NCI-H446 (cell line): ENCODE results near the gene KRTAP5-9.
"Not testable (repeated sequence)": the region's sequence is repeated elsewhere in the genome, so short reads cannot be mapped to it uniquely, and the experiment has no call there.

Source experiments
- DNase-seq, 2 experiments: peaks; one replicate each; lab custom pipeline; 2025; lab: John Stamatoyannopoulos, UW

The KRTAP5-9 gene

GRCh38 chr11:71562120-71562519 lies 13.9 kb downstream of the KRTAP5-9 start:
- no peak for DNase-seq

GRCh38 chr11:71563406-71563805 lies 15.2 kb downstream of the KRTAP5-9 start:
- DNase-seq: peak; percentile 12 to 27

- no peak for DNase-seq
Measured at GRCh38 chr11:71564430-71564829, 16.2 kb downstream of the KRTAP5-9 start.

- no peak for DNase-seq
Measured at GRCh38 chr11:71565263-71565662, 17.0 kb downstream of the KRTAP5-9 start, which contains the start of gene KRTAP5-10. KRTAP5-10 (plus strand) TSS chr11:71565563; CDS start chr11:71565588, 25 bp downstream.

- no peak for DNase-seq
Measured at GRCh38 chr11:71566081-71566620, 17.9 kb downstream of the KRTAP5-9 start.

GRCh38 chr11:71566626-71567599 lies 18.7 kb downstream of the KRTAP5-9 start:
- DNase-seq: not testable (repeated sequence)

- DNase-seq: not testable (repeated sequence)
Measured at GRCh38 chr11:71567633-71568032, 19.4 kb downstream of the KRTAP5-9 start.

GRCh38 chr11:71568704-71569349 lies 20.6 kb downstream of the KRTAP5-9 start:
- no peak for DNase-seq

- not testable (repeated sequence) for DNase-seq
Measured at GRCh38 chr11:71571101-71571850, 23.1 kb downstream of the KRTAP5-9 start.

GRCh38 chr11:71572811-71573210 lies 24.6 kb downstream of the KRTAP5-9 start:
- DNase-seq: no peak

GRCh38 chr11:71574418-71574817 lies 26.2 kb downstream of the KRTAP5-9 start:
- no peak for DNase-seq

- no peak for DNase-seq
Measured at GRCh38 chr11:71575723-71576424, 27.7 kb downstream of the KRTAP5-9 start.

GRCh38 chr11:71576688-71577465 lies 28.7 kb downstream of the KRTAP5-9 start:
- not testable (repeated sequence) for DNase-seq

- no peak for DNase-seq
Measured at GRCh38 chr11:71577469-71578004, 29.3 kb downstream of the KRTAP5-9 start.

- DNase-seq: not testable (repeated sequence)
Measured at GRCh38 chr11:71579513-71579912, 31.3 kb downstream of the KRTAP5-9 start.

- DNase-seq: peak; percentile 26 to 72
Measured at GRCh38 chr11:71580057-71581003, 32.1 kb downstream of the KRTAP5-9 start.

- no peak for DNase-seq
Measured at GRCh38 chr11:71581826-71582225, 33.6 kb downstream of the KRTAP5-9 start.

- DNase-seq: no peak
Measured at GRCh38 chr11:71582309-71582895, 34.2 kb downstream of the KRTAP5-9 start, which contains the start of gene KRTAP5-11. KRTAP5-11 (minus strand) TSS chr11:71582875; CDS start chr11:71582837, 38 bp downstream.
